ENCODE measurements around the gene GOLT1B. TPM values are rescaled to one million over a fixed set of nuclear protein-coding genes. Genes with fewer than 3 reads are reported as not detected.

The GOLT1B gene
- total RNA-seq, 4 donors from 2014 or later: 14.1 to 70.0 (median 31.4) TPM

DNA sequence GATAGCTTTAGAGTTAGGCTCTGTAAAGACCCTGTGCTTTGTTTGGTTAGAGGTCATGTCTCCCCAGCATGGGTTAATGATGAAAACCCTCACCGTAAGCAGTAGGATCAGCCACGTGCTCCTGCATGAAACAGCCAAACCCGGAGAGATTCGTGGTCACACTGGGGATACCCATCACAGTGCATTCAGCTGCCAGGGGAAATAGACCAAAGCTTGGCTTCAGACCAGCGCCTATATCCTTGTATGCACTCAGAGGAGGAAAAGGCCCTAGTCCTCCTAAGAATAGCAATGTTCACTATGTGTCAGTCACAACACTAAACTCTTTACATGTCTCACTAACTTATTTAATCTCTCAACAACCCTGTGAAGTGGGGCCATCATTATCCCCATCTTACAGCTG is 40.8 kb downstream of the GOLT1B start:
- Histone ChIP-seq H3K4me1 (no peaks in the 10 kb centered on the region), H3K9me3 (no peaks in the 10 kb centered on the region), H3K27ac (no peak overlapping the region), H3K36me3 (no peaks in the 10 kb centered on the region), H3K4me3 (no peak overlapping the region), H3K27me3 (no peaks in the 10 kb centered on the region)
- TF ChIP-seq, protein P1, sequence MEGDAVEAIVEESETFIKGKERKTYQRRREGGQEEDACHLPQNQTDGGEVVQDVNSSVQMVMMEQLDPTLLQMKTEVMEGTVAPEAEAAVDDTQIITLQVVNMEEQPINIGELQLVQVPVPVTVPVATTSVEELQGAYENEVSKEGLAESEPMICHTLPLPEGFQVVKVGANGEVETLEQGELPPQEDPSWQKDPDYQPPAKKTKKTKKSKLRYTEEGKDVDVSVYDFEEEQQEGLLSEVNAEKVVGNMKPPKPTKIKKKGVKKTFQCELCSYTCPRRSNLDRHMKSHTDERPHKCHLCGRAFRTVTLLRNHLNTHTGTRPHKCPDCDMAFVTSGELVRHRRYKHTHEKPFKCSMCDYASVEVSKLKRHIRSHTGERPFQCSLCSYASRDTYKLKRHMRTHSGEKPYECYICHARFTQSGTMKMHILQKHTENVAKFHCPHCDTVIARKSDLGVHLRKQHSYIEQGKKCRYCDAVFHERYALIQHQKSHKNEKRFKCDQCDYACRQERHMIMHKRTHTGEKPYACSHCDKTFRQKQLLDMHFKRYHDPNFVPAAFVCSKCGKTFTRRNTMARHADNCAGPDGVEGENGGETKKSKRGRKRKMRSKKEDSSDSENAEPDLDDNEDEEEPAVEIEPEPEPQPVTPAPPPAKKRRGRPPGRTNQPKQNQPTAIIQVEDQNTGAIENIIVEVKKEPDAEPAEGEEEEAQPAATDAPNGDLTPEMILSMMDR (IDR thresholded peaks at IDR 0.05): no peak
- no peak for TF ChIP-seq POLR2A (IDR thresholded peaks at IDR 0.05)
- no peak for DNase-seq
- intact Hi-C loops (cut with DNase I; ENCODE audit: low total_unique reads): no loop called here

DNA sequence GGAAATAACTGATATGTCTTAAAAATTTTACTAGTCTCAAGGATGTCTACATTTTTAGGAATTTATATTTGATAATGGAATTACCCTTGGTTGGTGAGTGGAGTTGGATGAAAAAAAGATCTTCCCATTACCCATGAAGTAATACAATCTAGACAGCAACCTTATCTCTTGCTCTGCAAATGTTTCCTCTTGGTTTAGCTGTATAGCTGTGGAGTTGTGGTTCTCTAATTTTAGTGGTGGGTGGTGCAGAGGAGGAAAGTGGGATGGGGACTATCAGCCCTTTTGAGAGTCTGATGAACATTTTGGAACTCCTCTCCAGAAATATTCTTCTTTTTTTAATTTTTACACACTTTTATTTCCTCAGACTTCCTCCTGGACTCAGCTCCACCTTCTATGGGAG is 41.6 kb downstream of the GOLT1B start:
- no peaks in the 10 kb centered on the region for H3K27me3 ChIP-seq
- H3K4me1 ChIP-seq: no peaks in the 10 kb centered on the region
- TF ChIP-seq, protein P1 (IDR thresholded peaks at IDR 0.05): no peak
- TF ChIP-seq POLR2A (IDR thresholded peaks at IDR 0.05): no peak
- no peaks in the 10 kb centered on the region for H3K36me3 ChIP-seq
- no peak overlapping the region for H3K27ac ChIP-seq
- no peaks in the 10 kb centered on the region for H3K9me3 ChIP-seq
- no peak for DNase-seq
- no peak overlapping the region for H3K4me3 ChIP-seq
- intact Hi-C loops (cut with DNase I; ENCODE audit: low total_unique reads): no loop called here

DNA sequence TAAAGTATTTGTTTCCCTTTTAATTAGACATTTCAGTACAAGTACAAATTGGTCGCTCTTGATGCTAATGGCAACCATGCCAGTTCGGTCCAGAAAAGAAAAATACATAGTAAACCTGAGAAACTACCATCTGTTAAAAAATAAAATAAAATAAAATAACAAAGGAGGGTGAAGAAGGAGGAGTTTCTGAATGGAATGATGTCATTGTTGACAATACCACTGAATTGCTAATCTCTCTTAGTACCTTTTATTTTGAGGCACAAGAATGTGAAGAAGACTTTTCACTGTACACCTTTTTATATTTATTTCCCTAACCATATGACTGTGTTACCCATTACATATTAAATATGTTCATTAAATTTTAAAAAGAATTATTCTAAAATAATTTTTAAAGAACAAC is 44.0 kb downstream of the GOLT1B start:
- Histone ChIP-seq H3K4me1 (no peaks in the 10 kb centered on the region), H3K4me3 (no peak overlapping the region), H3K27me3 (no peaks in the 10 kb centered on the region), H3K36me3 (no peaks in the 10 kb centered on the region), H3K27ac (no peak overlapping the region), H3K9me3 (no peaks in the 10 kb centered on the region)
- intact Hi-C loops (cut with DNase I; ENCODE audit: low total_unique reads): no loop called here
- no peak for TF ChIP-seq POLR2A (IDR thresholded peaks at IDR 0.05)
- TF ChIP-seq, protein P1 (IDR thresholded peaks at IDR 0.05): no peak
- no peak for DNase-seq

GRCh38 chr12:21546716-21547115 is 45.1 kb downstream of the GOLT1B start:
- intact Hi-C loops (cut with DNase I; ENCODE audit: low total_unique reads): no loop called here
- H3K4me1 ChIP-seq: peaks cover 0 to 2% of the 10 kb centered on the region in 2 donors
- no peak overlapping the region for H3K27ac ChIP-seq
- TF ChIP-seq, protein P1 (IDR thresholded peaks at IDR 0.05): no peak
- TF ChIP-seq POLR2A (IDR thresholded peaks at IDR 0.05): no peak
- H3K27me3 ChIP-seq: no peaks in the 10 kb centered on the region
- H3K36me3 ChIP-seq: no peaks in the 10 kb centered on the region
- DNase-seq: no peak
- H3K4me3 ChIP-seq: no peak overlapping the region
- no peaks in the 10 kb centered on the region for H3K9me3 ChIP-seq

DNA sequence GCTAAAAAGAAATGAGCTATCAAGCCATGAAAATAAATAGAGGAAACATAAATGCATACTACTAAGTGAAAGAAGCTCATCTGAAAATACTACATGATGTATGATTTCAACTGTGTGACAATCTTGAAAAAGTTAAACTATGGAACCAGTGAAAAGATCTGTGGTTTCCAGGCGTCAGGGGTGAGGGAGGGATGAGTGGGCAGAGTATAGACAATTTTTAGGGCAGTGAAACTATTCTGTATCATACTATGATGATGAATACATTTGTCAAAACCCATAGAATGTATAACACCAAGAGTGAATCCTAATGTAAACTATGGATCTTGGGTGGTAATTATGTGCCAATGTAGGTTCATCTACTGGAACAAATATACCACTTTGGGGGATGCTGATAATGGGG is 45.8 kb downstream of the GOLT1B start:
- Histone ChIP-seq H3K36me3 (no peaks in the 10 kb centered on the region), H3K4me3 (no peak overlapping the region), H3K27ac (no peak overlapping the region), H3K9me3 (no peaks in the 10 kb centered on the region), H3K4me1 (peaks cover 0 to 4% of the 10 kb centered on the region in 2 donors), H3K27me3 (no peaks in the 10 kb centered on the region)
- intact Hi-C loops (cut with DNase I; ENCODE audit: low total_unique reads): no loop called here
- no peak for DNase-seq
- TF ChIP-seq POLR2A (IDR thresholded peaks at IDR 0.05): no peak
- TF ChIP-seq, protein P1 (IDR thresholded peaks at IDR 0.05): no peak
